Subcutaneous preadipocyte (primary cell): Measurements from ENCODE around the gene CDSN. TPM values are rescaled to one million over a fixed set of nuclear protein-coding genes. Genes with fewer than 3 reads are reported as not detected.

Experiments
- small RNA-seq: library from RNA; depleted of rRNA; stranded (forward); fragments of <200 nt; gene quantifications from one replicate; pipeline ENCODE3, GENCODE V24; 2012
- total RNA-seq: library from RNA; depleted of rRNA; stranded (reverse); fragments of >200 nt; gene quantifications from 2 replicates; pipeline ENCODE4 v1.2.3, GENCODE V29; 2012

Gene CDSN, protein sequence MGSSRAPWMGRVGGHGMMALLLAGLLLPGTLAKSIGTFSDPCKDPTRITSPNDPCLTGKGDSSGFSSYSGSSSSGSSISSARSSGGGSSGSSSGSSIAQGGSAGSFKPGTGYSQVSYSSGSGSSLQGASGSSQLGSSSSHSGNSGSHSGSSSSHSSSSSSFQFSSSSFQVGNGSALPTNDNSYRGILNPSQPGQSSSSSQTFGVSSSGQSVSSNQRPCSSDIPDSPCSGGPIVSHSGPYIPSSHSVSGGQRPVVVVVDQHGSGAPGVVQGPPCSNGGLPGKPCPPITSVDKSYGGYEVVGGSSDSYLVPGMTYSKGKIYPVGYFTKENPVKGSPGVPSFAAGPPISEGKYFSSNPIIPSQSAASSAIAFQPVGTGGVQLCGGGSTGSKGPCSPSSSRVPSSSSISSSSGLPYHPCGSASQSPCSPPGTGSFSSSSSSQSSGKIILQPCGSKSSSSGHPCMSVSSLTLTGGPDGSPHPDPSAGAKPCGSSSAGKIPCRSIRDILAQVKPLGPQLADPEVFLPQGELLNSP
- total RNA-seq = not detected in 2 replicates

DNA sequence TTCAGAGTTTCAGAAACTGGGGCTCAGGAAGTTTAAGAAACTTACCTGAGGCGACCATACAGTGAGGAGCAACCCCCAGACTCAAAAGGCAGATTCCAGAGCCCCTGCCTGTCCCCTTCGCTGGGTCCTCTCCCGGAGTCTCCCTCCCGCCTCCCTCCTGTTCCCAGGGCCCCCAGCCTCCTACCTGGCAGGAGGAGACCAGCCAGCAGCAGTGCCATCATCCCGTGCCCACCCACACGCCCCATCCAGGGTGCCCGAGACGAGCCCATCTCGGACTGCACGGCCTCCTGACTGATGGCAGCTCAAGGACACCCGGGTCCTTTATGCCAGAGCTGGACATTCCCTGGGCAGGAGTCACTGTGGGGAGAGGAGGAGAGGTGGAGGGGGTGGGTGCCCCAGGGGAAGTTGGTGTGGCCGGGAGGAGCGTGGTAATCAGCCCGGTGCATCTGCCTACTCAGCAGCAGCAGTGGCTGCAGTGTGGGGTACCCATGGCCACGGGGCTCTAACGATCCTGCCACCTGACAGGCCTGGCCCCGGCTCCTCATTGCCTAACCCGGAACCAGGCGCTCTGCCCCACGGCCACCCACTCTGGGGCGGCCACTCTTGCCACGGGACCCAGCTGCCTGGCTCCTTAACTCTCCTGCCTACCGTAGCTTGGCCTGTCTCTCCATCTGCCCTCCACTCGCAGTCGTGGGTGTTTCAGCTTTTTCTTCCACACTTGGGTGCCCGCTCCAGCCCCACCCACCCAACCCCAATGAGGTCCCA lies at the start of gene CDSN:
TSS of gene CDSN (minus strand) at position 296 of the 765 bp plus-strand sequence. CDS start at position 269, 27 bp downstream.

DNA sequence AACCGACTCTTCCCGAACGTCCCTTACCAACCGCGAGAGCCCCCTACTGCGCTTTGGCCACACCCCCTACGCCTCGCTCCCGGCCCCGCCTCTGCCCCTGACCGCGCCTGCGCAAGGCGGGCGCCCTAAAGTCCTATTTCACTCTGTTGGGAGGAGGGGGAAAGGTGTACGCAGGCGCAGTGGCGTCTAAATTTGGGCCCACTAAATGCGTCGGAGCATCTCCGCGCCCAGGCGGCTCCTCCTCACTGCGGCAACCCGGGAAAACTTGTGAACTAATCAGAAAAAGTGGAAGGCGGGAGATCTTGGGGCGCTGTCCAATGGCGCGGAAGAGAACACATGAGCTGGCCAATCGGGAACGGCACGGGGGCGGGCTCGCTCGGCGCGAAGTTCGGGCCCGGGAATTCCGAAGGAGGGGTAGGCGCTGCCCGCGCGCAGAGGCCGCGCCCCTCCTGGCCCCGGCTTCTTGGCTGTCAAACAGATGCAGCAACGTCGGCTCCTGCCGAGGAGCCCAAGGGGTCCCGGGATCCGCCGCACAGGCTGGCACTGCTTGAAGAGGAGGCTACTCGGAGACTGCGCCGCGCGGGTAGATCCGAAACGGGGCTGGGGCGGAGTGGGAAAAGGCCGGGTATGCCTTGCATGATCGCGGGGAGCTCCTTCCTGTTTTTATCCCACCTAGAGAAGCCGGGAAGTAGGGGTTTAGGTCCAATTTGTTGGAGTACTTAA lies 38.1 kb upstream of the CDSN start, which contains the start of gene TCF19:
TSS of gene TCF19 (plus strand) at position 450 of the 723 bp plus-strand sequence. CDS start 881 bp downstream, outside the sequence.

DNA sequence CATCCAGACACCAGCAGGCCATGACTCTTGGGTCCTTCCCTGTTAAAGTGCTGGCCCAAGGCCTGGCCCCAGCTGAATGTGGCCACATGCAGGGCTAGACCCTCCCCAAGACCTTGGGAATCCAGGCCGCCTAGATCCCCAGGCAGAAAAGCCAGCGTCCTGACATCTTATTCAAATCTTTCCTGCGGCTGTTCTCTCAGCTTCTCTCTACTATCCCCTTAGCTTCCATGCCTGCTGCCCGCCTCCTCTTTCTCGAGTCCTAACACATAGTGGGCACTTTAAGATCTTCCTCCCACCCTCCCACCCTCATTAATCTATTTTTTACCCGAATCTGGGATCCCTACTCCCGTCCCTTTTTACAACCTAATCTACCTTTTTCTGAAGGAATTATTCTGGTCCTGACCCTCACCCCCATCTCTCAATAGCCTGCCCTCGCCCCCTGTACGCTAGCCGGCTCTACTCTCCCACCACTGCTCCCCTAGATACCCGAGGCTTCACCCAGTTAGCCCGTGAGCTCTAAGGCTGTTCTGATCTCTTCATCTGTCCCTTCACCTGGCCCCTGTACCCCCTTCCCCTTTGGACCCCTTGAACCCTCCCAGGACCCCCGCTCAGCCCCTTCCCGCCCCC lies 37.4 kb upstream of the CDSN start, which contains the start of gene CCHCR1:
TSS of gene CCHCR1 (minus strand) at position 290 of the 627 bp plus-strand sequence. CDS start at position 88, 202 bp downstream.

GRCh38 chr6:31138982-31139381 lies 18.7 kb upstream of the CDSN start, which contains the start of gene PSORS1C2:
TSS of gene PSORS1C2 (minus strand) at chr6:31139066. CDS start at chr6:31139026, 40 bp downstream.

DNA sequence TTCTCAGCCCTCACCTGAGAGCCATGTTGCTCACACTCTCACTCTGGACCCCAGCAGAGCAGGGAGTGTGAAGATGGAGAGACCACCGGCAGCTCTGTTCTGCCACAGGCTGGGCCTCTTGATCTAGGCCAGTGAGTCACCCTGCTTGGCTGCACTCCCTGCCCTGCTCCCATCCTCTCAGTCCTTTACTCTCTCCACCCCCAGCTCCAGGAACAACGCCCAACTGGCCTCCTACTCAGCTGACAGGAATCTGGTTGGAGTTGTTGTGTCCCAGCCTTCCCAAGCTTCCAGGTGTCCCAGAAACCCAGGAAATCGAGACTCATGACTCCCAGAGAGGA lies 5.7 kb downstream of the CDSN start, which contains the start of gene PSORS1C1:
TSS of gene PSORS1C1 (plus strand) at position 260 of the 338 bp plus-strand sequence. CDS start 14,833 bp downstream, outside the sequence.

GRCh38 chr6:31112478-31112877 lies 7.8 kb downstream of the CDSN start, which contains the start of gene C6orf15:
TSS of gene C6orf15 (minus strand) at chr6:31112575. CDS start at chr6:31112555, 20 bp downstream.

Small RNA genes within 50 kb of the gene (small RNA-seq; reads per million reads assigned to genes)
- not detected for gene POLR2LP1
- gene RNU6-1133P = not detected

Other genes starting within 250 kb of the CDSN start
- gene DDR1, start 235.9 kb downstream of the CDSN start, total RNA-seq = 2.6 and 3.9 TPM in 2 replicates
- gene GTF2H4, start 212.2 kb downstream of the CDSN start, total RNA-seq = 8.1 and 11.3 TPM in 2 replicates
- gene VARS2, start 206.2 kb downstream of the CDSN start, total RNA-seq = 10.7 and 18.4 TPM in 2 replicates
- not detected in 2 replicates for gene SFTA2, start 188.3 kb downstream of the CDSN start, total RNA-seq
- gene MUCL3, start 179.5 kb downstream of the CDSN start, total RNA-seq = not detected in 2 replicates
- gene MUC21, start 136.7 kb downstream of the CDSN start, total RNA-seq = not detected in 2 replicates
- gene MUC22, start 110.0 kb downstream of the CDSN start, total RNA-seq = not detected in 2 replicates
- gene C6orf15, start 7.9 kb downstream of the CDSN start, total RNA-seq = not detected in 2 replicates
- gene PSORS1C1, start 5.6 kb downstream of the CDSN start, total RNA-seq = 0.37 and 0.39 TPM in 2 replicates
- not detected in 2 replicates for gene PSORS1C2, start 18.6 kb upstream of the CDSN start, total RNA-seq
- 11.4 and 18.0 TPM in 2 replicates for gene CCHCR1, start 37.4 kb upstream of the CDSN start, total RNA-seq
- gene TCF19, start 38.1 kb upstream of the CDSN start, total RNA-seq = 13.6 and 25.2 TPM in 2 replicates
- gene POU5F1, start 50.2 kb upstream of the CDSN start, total RNA-seq = 0.59 TPM in 1 of 2 replicates, not detected in the other
- 73.9 and 109 TPM in 2 replicates for gene HLA-C, start 151.6 kb upstream of the CDSN start, total RNA-seq
- 103 and 228 TPM in 2 replicates for gene HLA-B, start 236.7 kb upstream of the CDSN start, total RNA-seq